Measurements from ENCODE around the gene PARVB. TPM values are rescaled to one million over a fixed set of nuclear protein-coding genes. Genes with fewer than 3 reads are reported as not detected.

Gene PARVB
- total and polyA plus RNA-seq, 10 of the 15 experiments (the other 5 are each of a cell fraction or from before 2014, with no cell fraction given), result 5.2 to 264 (median 76.0) TPM

DNA sequence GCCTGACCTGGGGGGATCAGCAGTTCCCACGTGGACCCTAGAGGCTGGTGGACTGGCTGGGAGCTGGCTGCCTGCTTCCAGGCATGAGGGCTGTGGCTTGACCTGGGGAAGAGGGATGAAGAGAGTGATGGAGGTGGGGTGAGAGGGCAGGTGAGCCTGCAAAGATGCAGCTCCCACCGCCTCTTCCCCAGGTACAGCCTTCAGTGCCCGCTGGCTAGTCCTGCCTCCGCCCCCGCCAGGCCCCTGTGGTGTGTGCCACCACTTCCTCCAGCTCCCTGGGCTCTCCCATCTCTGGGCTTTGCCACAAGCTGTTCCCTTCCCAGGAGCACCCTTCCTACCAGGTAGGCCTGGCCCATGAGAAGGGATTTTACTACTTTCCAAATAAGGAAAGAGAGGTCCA lies 175.8 kb downstream of the PARVB start:
- H4K20me1 ChIP-seq (ENCODE audit: control insufficient read depth, insufficient read depth), result no peaks in the 10 kb centered on the region
- FAIRE-seq (no peak), DNase-seq (ENCODE audit: low read depth, low spot score) (no peak)

DNA sequence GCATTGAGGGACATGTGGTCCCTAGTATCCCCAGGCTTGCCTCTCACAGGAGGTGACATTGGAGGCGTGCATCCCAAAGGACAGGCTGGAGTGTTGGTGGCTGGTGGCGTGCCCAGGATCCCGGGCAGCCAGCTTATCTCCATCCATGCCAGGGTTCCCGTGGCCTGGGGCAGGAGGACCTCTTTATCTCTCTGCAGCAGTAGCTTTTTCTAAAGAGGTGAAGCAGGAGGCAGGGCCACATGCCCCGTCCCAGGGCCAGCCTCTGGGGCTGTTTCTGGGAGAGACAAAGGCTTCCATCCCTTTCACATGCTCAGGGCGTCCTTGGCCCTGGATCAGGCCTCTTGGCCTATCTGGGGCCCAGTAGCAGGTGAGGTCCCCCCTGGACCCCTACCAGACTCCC lies 176.3 kb downstream of the PARVB start:
- H3K36me3 ChIP-seq (ENCODE audit: control insufficient read depth in 2 of 2, insufficient read depth in 2 of 2, low read length in 1 of 2), result 0 out of 4 replicates have a peak, but pooled peaks cover 0 to 2% of the 10 kb centered on the region in 2 experiments
- FAIRE-seq, result no peak
- no peaks in the 10 kb centered on the region for H3K9me3 ChIP-seq (replicated peaks; ENCODE audit: control insufficient read depth, insufficient read depth, low read length)
- H4K20me1 ChIP-seq (ENCODE audit: control insufficient read depth, insufficient read depth), result no peaks in the 10 kb centered on the region
- no peak overlapping the region for H3K4me3 ChIP-seq
- peaks cover 12% of the 10 kb centered on the region for H3K4me1 ChIP-seq (ENCODE audit: control insufficient read depth, insufficient read depth, low read length)
- DNase-seq (ENCODE audit: low read depth, low spot score), result no peak
- no peaks in the 10 kb centered on the region for H3K27me3 ChIP-seq (replicated peaks in 1 of 2; ENCODE audit: control insufficient read depth in 2 of 2, insufficient read depth in 2 of 2, low read length in 1 of 2)
- no peak overlapping the region for H3K27ac ChIP-seq (ENCODE audit: control insufficient read depth, insufficient read depth)
- SMC1A ChIA-PET (ENCODE audit: uncharacterized antibody, unreplicated experiment), result no interaction called here
- intact Hi-C loops (cut with micrococcal nuclease; ENCODE audit: unreplicated experiment), result no loop called here
- POLR2A ChIA-PET, result no interaction called here
- no peak overlapping the region for H3K4me2 ChIP-seq (ENCODE audit: control insufficient read depth, insufficient read depth)
- no TSS peak for BruUV-seq (replicated peaks)
- CTCF ChIA-PET, result no interaction called here
- in situ Hi-C loops (cut with MboI), result no loop called here
- ATAC-seq, result no peak
- no peak overlapping the region for H2AFZ ChIP-seq (ENCODE audit: control insufficient read depth, low read depth, low read length)
- H3K9ac ChIP-seq (ENCODE audit: control insufficient read depth, insufficient read depth, low read length), result no peak overlapping the region
- 83% methylated on average over 6 of the region's 6 CpGs for WGBS (ENCODE audit: insufficient coverage, insufficient replicate concordance, low lambda C conversion rate, missing lambda C conversion rate)
- no peaks in the 10 kb centered on the region for H3K79me2 ChIP-seq (ENCODE audit: control insufficient read depth, insufficient read depth, low read length)
- RAD21 ChIA-PET (ENCODE audit: unreplicated experiment), result no interaction called here
- TF ChIP-seq, protein P1, sequence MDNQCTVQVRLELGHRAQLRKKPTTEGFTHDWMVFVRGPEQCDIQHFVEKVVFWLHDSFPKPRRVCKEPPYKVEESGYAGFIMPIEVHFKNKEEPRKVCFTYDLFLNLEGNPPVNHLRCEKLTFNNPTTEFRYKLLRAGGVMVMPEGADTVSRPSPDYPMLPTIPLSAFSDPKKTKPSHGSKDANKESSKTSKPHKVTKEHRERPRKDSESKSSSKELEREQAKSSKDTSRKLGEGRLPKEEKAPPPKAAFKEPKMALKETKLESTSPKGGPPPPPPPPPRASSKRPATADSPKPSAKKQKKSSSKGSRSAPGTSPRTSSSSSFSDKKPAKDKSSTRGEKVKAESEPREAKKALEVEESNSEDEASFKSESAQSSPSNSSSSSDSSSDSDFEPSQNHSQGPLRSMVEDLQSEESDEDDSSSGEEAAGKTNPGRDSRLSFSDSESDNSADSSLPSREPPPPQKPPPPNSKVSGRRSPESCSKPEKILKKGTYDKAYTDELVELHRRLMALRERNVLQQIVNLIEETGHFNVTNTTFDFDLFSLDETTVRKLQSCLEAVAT (IDR thresholded peaks at IDR 0.05), result no peak
- TF ChIP-seq SP1 (IDR thresholded peaks at IDR 0.05; ENCODE audit: low read depth, low read length) (no peak), MXI1 (IDR thresholded peaks at IDR 0.05; ENCODE audit: low read depth, low read length) (no peak), MYC (IDR thresholded peaks at IDR 0.05; ENCODE audit: insufficient read depth, insufficient read length, insufficient replicate concordance, low read length, severe bottlenecking) (no peak), ZNF217 (IDR thresholded peaks at IDR 0.05) (no peak), ZZZ3 (IDR thresholded peaks at IDR 0.05; ENCODE audit: control insufficient read depth, insufficient read length, low read depth) (no peak), SMAD5 (IDR thresholded peaks at IDR 0.05; ENCODE audit: low read depth) (no peak), PAX8 (IDR thresholded peaks at IDR 0.05) (no peak), IKZF1 (conservative IDR thresholded peaks at IDR 0.05) (no peak)
- TF ChIP-seq, protein P2, sequence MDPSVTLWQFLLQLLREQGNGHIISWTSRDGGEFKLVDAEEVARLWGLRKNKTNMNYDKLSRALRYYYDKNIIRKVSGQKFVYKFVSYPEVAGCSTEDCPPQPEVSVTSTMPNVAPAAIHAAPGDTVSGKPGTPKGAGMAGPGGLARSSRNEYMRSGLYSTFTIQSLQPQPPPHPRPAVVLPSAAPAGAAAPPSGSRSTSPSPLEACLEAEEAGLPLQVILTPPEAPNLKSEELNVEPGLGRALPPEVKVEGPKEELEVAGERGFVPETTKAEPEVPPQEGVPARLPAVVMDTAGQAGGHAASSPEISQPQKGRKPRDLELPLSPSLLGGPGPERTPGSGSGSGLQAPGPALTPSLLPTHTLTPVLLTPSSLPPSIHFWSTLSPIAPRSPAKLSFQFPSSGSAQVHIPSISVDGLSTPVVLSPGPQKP (IDR thresholded peaks at IDR 0.05; ENCODE audit: low read depth, low read length), result no peak

More for the DNA sequence above, 175.8 kb downstream of the PARVB start:
- in situ Hi-C loops (cut with MboI) (no loop called here), intact Hi-C loops (cut with micrococcal nuclease; ENCODE audit: unreplicated experiment) (no loop called here)
- no TSS peak for BruUV-seq (replicated peaks)
- POLR2A ChIA-PET, result no interaction called here
- Histone ChIP-seq H3K9me3 (replicated peaks; ENCODE audit: control insufficient read depth, insufficient read depth, low read length) (no peaks in the 10 kb centered on the region), H3K4me2 (ENCODE audit: control insufficient read depth, insufficient read depth) (no peak overlapping the region), H3K36me3 (ENCODE audit: control insufficient read depth in 2 of 2, insufficient read depth in 2 of 2, low read length in 1 of 2) (0 out of 4 replicates have a peak, but pooled peaks cover 0 to 2% of the 10 kb centered on the region in 2 experiments), H3K9ac (ENCODE audit: control insufficient read depth, insufficient read depth, low read length) (no peak overlapping the region), H3K27me3 (replicated peaks in 1 of 2; ENCODE audit: control insufficient read depth in 2 of 2, insufficient read depth in 2 of 2, low read length in 1 of 2) (no peaks in the 10 kb centered on the region), H3K79me2 (ENCODE audit: control insufficient read depth, insufficient read depth, low read length) (no peaks in the 10 kb centered on the region), H3K4me1 (ENCODE audit: control insufficient read depth, insufficient read depth, low read length) (peaks cover 14% of the 10 kb centered on the region), H2AFZ (ENCODE audit: control insufficient read depth, low read depth, low read length) (no peak overlapping the region), H3K27ac (ENCODE audit: control insufficient read depth, insufficient read depth) (no peak overlapping the region), H3K4me3 (no peak overlapping the region)
- 55% methylated on average over 5 of the region's 5 CpGs for WGBS (ENCODE audit: insufficient coverage, insufficient replicate concordance, low lambda C conversion rate, missing lambda C conversion rate)
- SMC1A ChIA-PET (ENCODE audit: uncharacterized antibody, unreplicated experiment), result no interaction called here
- TF ChIP-seq, protein P3, sequence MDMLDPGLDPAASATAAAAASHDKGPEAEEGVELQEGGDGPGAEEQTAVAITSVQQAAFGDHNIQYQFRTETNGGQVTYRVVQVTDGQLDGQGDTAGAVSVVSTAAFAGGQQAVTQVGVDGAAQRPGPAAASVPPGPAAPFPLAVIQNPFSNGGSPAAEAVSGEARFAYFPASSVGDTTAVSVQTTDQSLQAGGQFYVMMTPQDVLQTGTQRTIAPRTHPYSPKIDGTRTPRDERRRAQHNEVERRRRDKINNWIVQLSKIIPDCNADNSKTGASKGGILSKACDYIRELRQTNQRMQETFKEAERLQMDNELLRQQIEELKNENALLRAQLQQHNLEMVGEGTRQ (IDR thresholded peaks at IDR 0.05; ENCODE audit: borderline replicate concordance, low read depth, low read length), result no peak
- TF ChIP-seq EGR1 (IDR thresholded peaks at IDR 0.05; ENCODE audit: borderline replicate concordance in 1 of 2, low read depth in 2 of 2, low read length in 2 of 2) (no peak), CHD1 (IDR thresholded peaks at IDR 0.05; ENCODE audit: low read depth, low read length) (no peak), POU2F2 (IDR thresholded peaks at IDR 0.05; ENCODE audit: borderline replicate concordance, low read depth, low read length) (no peak), TARDBP (IDR thresholded peaks at IDR 0.05; ENCODE audit: borderline replicate concordance) (no peak)
- CTCF ChIA-PET, result no interaction called here
- ATAC-seq, result no peak
- RAD21 ChIA-PET (ENCODE audit: unreplicated experiment), result no interaction called here

Data from GM12878 (cell line).